GM06990 (cell line): ENCODE results near the gene TEAD3.

ENCODE experiments used
- DNase-seq: peaks from one replicate; pipeline ENCODE4 v3.0.0-alpha.2; 2011; ENCODE audit not compliant: insufficient read length; ENCODE audit errors: extremely low read depth
- H3K27me3 ChIP-seq: replicated peaks from 2 replicates; pipeline ENCODE4 v1.6.0; 2011; ENCODE audit warnings: low read length; ENCODE audit not compliant: control insufficient read depth, insufficient read depth
- H3K36me3 ChIP-seq: 2 replicates; pipeline ENCODE4 v1.5.1; 2011; ENCODE audit warnings: low read length; ENCODE audit not compliant: control insufficient read depth, insufficient read depth
- H3K4me3 ChIP-seq: replicated peaks from 2 replicates; pipeline ENCODE4 v1.5.1; 2011; ENCODE audit warnings: low read depth, mild to moderate bottlenecking, control low read depth, low read length
- TF ChIP-seq, protein P1 (sequence below): IDR thresholded peaks from 2 replicates; pipeline ENCODE4 v1.5.1; 2011; ENCODE audit warnings: low read length, control low read depth, mild to moderate bottlenecking, inconsistent platforms; ENCODE audit not compliant: insufficient read depth, poor library complexity, severe bottlenecking

The TEAD3 gene

DNA sequence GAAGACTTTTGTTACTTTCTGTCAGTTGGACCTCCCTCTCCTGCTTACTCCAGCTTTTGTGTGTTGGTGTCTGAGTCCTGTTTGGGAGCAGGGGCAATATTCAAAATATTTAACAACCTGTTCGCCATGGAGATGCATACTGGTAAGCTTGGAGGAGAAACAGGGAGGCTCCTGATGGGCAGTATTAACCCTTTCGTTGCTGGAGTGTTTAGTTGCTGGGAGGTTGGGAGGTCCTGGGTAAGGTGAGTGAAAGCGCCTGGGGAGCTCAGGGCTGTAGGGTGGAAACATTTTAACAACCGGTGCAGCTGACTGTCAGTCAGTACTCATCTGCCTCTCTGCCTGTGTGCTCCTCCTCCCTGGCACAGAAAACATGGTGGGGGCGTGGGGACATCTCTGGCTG is 11.7 kb upstream of the TEAD3 start:
- no peaks in the 10 kb centered on the region for H3K36me3 ChIP-seq
- no peak overlapping the region for H3K4me3 ChIP-seq
- TF ChIP-seq, protein P1, sequence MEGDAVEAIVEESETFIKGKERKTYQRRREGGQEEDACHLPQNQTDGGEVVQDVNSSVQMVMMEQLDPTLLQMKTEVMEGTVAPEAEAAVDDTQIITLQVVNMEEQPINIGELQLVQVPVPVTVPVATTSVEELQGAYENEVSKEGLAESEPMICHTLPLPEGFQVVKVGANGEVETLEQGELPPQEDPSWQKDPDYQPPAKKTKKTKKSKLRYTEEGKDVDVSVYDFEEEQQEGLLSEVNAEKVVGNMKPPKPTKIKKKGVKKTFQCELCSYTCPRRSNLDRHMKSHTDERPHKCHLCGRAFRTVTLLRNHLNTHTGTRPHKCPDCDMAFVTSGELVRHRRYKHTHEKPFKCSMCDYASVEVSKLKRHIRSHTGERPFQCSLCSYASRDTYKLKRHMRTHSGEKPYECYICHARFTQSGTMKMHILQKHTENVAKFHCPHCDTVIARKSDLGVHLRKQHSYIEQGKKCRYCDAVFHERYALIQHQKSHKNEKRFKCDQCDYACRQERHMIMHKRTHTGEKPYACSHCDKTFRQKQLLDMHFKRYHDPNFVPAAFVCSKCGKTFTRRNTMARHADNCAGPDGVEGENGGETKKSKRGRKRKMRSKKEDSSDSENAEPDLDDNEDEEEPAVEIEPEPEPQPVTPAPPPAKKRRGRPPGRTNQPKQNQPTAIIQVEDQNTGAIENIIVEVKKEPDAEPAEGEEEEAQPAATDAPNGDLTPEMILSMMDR = no peak
- H3K27me3 ChIP-seq = no peaks in the 10 kb centered on the region; the same call in none of the 2 replicates
- no peak for DNase-seq

DNA sequence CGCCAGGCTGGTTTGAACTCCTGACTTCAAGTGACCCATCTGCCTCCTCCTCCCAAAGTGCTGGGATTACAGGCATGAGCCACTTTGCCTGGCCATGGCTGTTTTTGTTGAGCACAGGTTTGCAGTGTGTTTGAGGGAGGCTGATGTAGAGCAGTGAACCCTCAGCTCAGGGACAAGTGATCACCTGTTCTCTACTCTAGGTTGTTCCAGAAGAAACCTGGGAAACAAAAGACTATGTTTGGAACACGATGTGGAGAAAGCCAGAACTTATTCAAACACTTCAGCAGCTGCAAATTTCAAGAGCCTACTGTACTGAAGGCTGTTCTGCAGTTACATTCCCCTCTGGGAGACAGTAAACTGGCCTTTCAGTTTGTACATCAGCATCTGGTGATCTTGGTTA is 11.1 kb upstream of the TEAD3 start:
- Histone ChIP-seq H3K4me3 (no peak overlapping the region), H3K36me3 (no peaks in the 10 kb centered on the region), H3K27me3 (no peaks in the 10 kb centered on the region; the same call in none of the 2 replicates)
- no peak for DNase-seq
- TF ChIP-seq, protein P1 = no peak

DNA sequence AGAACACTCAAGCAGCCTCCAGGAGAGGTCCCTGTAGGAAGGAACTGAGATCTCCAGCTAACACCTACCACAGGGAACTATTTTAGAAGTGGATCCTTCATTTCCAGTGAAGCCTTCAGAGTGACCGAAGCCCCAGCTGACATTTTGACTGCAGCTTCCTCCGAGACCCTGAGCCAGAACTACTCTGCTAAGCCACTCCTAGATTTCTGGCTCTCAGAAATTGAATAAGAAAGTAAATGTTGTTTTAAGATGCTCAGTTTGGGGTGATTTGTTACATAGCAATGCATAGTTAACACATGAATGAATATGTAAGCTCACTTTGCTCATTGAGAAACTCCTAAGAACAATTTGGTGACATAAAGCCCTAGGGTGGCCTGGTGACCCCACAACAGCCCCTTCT is 10.3 kb upstream of the TEAD3 start:
- Histone ChIP-seq H3K4me3 (no peak overlapping the region), H3K27me3 (no peaks in the 10 kb centered on the region; the same call in none of the 2 replicates), H3K36me3 (no peaks in the 10 kb centered on the region)
- TF ChIP-seq, protein P1 = no peak
- no peak for DNase-seq

DNA sequence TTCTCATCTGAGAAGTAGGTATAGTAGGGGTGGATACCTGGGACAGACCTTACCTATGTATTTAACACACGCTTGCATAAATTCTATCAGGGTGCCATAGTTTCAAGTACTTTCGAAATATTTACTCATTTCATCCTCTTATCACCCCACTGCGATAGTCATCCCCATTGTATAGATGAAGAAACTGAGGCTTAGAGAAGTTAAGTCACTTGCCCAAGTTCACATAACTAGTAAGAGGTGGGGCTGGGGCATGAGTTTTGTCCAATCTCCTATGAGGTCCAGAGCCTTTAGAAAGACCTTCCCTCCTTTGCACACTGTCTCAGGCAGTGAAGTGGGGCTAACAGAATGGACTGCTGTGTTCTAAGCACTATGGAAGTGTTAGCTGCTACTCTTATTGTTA is 9.7 kb upstream of the TEAD3 start:
- Histone ChIP-seq H3K36me3 (no peaks in the 10 kb centered on the region), H3K27me3 (no peaks in the 10 kb centered on the region; the same call in none of the 2 replicates), H3K4me3 (no peak overlapping the region)
- TF ChIP-seq, protein P1 = no peak
- no peak for DNase-seq

DNA sequence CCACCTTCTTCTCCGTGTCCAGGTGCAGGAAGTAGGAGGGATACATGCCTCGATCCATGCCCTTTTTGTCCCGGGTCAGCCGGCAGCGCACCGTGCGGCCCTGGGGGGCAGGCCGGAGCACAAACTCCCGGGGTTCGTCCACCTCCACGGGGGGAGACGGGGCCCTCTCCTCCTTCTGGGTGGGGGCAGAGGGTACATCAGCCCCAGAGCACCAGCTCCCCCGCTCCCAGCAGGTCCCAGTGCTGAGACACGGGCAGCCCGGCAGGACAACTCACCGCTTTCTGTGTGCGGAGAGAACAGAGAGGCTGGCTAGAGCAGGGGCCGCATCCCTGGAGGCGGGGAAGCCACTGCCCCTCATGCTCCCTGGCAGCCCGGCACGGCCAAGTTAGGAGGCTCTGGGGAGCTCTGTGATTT is 9.1 kb upstream of the TEAD3 start:
- no peaks in the 10 kb centered on the region for H3K36me3 ChIP-seq
- TF ChIP-seq, protein P1 = no peak
- H3K4me3 ChIP-seq = no peak overlapping the region
- no peaks in the 10 kb centered on the region; the same call in none of the 2 replicates for H3K27me3 ChIP-seq
- DNase-seq = no peak

DNA sequence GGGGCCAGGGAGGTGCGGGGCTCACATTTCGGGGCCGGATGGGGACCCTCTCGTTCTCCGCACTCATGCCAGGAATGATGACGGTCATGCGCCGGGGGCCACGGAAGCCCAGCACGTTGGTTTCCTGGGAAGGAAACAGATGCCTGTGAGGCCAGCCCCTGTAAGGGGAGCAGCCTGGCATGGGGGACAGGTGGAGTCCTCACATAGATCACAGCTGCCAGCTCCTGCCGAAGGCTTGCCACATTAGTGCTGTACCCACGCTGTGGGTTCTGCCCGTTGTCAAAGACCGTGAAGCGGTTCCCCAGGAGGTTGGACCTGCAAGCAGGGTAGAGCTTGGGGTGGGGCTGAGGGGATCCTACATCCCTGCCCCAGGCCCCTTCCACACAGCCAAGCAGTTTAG is 6.7 kb upstream of the TEAD3 start:
- Histone ChIP-seq H3K4me3 (no peak overlapping the region), H3K27me3 (peaks cover 2% of the 10 kb centered on the region; the same call in 1 of the 2 replicates), H3K36me3 (no peaks in the 10 kb centered on the region)
- no peak for DNase-seq
- TF ChIP-seq, protein P1 = no peak
